ENCODE results near the gene STUB1.

GRCh38 chr16:672371-672770 lies 7.8 kb upstream of the STUB1 start:
- TF ChIP-seq JUND (IDR thresholded peaks at IDR 0.05), result no peak
- no peak for TF ChIP-seq CTCF (IDR thresholded peaks at IDR 0.05 in 2 of 3, conservative IDR thresholded peaks at IDR 0.05 in 1 of 3; ENCODE audit: borderline replicate concordance in 1 of 3, insufficient read depth in 1 of 3, low read depth in 2 of 3, low read length in 2 of 3)
- no peak for TF ChIP-seq EZH2 (IDR thresholded peaks at IDR 0.05)
- TF ChIP-seq CBX3 (IDR thresholded peaks at IDR 0.05; ENCODE audit: low read depth), result no peak
